Endothelial cell of umbilical vein (primary cell): ENCODE results near the gene POU2F3. TPM values are rescaled to one million over a fixed set of nuclear protein-coding genes. Genes with fewer than 3 reads are reported as not detected.

Source experiments
- BruUV-seq: library from RNA; stranded (reverse); fragments of 400-500 nt; replicated peaks from 2 replicates; lab custom pipeline; 2021; lab: Mats Ljungman, UMichigan
- CTCF ChIA-PET: fragments of 300-600, 350-600 bp; sonication (Branson Sonifier 250); formaldehyde crosslinking; loops from one replicate; lab custom pipeline; 2021; ENCODE audit warnings: antibody characterized with exemption, inconsistent platforms; lab: Charles Lee
- POLR2A ChIA-PET: fragments of 300-600, 350-600 bp; sonication (Branson Sonifier 250); formaldehyde crosslinking; loops from one replicate; lab custom pipeline; 2021; ENCODE audit warnings: antibody characterized with exemption, inconsistent platforms; lab: Charles Lee
- DNase-seq: peaks from one replicate; pipeline ENCODE4 v3.0.0-alpha.2; 2011; ENCODE audit warnings: low read depth, low spot score
- FAIRE-seq: peaks from 2 replicates; lab custom pipeline; 2011; peaks lifted over from hg19 to GRCh38; lab: Jason Lieb, UNC
- H2AFZ ChIP-seq: 2 replicates; pipeline ENCODE4 v1.6.0; 2012; ENCODE audit warnings: low read depth, low read length, control low read depth, inconsistent platforms
- H3K27ac ChIP-seq: 2 replicates; pipeline ENCODE4 v1.5.1; 2011; ENCODE audit warnings: low read depth, mild to moderate bottlenecking, control low read depth, low read length, moderate library complexity; ENCODE audit not compliant: insufficient read depth
- H3K27me3 ChIP-seq, 2 experiments: 2 replicates each; pipeline versions ENCODE4 v1.6.0 to v1.6.1; 2011; ENCODE audit warnings: low read length in 2 of 2, mixed read lengths in 1 of 2; ENCODE audit not compliant: control insufficient read depth in 2 of 2, insufficient read depth in 2 of 2
- H3K36me3 ChIP-seq, 2 experiments: 2 replicates in 1 of 2; 3 replicates in 1 of 2; pipeline ENCODE4 v1.5.1; 2011; ENCODE audit warnings: low read length in 2 of 2, mild to moderate bottlenecking in 1 of 2, moderate library complexity in 1 of 2; ENCODE audit not compliant: control insufficient read depth in 2 of 2, insufficient read depth in 2 of 2; ENCODE audit errors: extremely low read depth in 1 of 2
- H3K4me1 ChIP-seq: 3 replicates; pipeline ENCODE4 v1.5.1; 2011; ENCODE audit warnings: mild to moderate bottlenecking, low read length; ENCODE audit not compliant: control insufficient read depth, insufficient read depth; ENCODE audit errors: extremely low read depth
- H3K4me2 ChIP-seq: 2 replicates; pipeline ENCODE4 v1.6.1; 2011; ENCODE audit warnings: low read length, control low read depth, mixed read lengths; ENCODE audit not compliant: insufficient read depth
- H3K4me3 ChIP-seq, 3 experiments: fragments of 200-600 bp in 1 of 3; sonication (generic), shearing (Covaris generic) in 1 of 3; replicated peaks in 1 of 3; 2 replicates each; pipeline ENCODE4 v1.5.1; 2011 to 2016; ENCODE audit warnings: control low read depth in 3 of 3, low read length in 3 of 3, mild to moderate bottlenecking in 2 of 3, inconsistent platforms in 1 of 3, low read depth in 1 of 3, moderate library complexity in 1 of 3; ENCODE audit not compliant: insufficient read depth in 1 of 3
- H3K79me2 ChIP-seq: 2 replicates; pipeline ENCODE4 v1.6.0; 2012; ENCODE audit warnings: low read length, inconsistent platforms; ENCODE audit not compliant: control insufficient read depth, insufficient read depth
- H3K9ac ChIP-seq: replicated peaks from 2 replicates; pipeline ENCODE3; 2011; ENCODE audit warnings: low read length, control low read depth; ENCODE audit not compliant: insufficient read depth; ENCODE audit errors: extremely low read depth
- H3K9me1 ChIP-seq: replicated peaks from 3 replicates; pipeline ENCODE4 v1.6.0; 2011; ENCODE audit warnings: mild to moderate bottlenecking, low read length; ENCODE audit not compliant: control insufficient read depth, insufficient read depth; ENCODE audit errors: extremely low read depth
- H3K9me3 ChIP-seq: replicated peaks from 2 replicates; pipeline ENCODE4 v1.5.1; 2012; ENCODE audit warnings: low read length, inconsistent platforms; ENCODE audit not compliant: control insufficient read depth, insufficient read depth
- H4K20me1 ChIP-seq: replicated peaks from 2 replicates; pipeline ENCODE3; 2011; ENCODE audit warnings: mild to moderate bottlenecking, low read length; ENCODE audit not compliant: control insufficient read depth, insufficient read depth; ENCODE audit errors: extremely low read depth
- EZH2 ChIP-seq: IDR thresholded peaks from 2 replicates; pipeline ENCODE4 v1.6.1; 2012; ENCODE audit warnings: borderline replicate concordance, low read depth, mild to moderate bottlenecking, moderate library complexity, low read length, inconsistent platforms; ENCODE audit not compliant: severe bottlenecking
- FOS ChIP-seq: IDR thresholded peaks from 2 replicates; pipeline ENCODE4 v1.6.1; 2011; ENCODE audit warnings: mild to moderate bottlenecking, low read length, moderate library complexity, borderline replicate concordance; ENCODE audit not compliant: insufficient read depth
- GATA2 ChIP-seq: IDR thresholded peaks from 2 replicates; pipeline ENCODE4 v1.7.0; 2011; ENCODE audit warnings: low read depth, mild to moderate bottlenecking, moderate library complexity, mixed read lengths, low read length; ENCODE audit not compliant: insufficient read length, insufficient read depth
- JUN ChIP-seq: IDR thresholded peaks from 2 replicates; pipeline ENCODE4 v1.6.1; 2011; ENCODE audit warnings: borderline replicate concordance, low read depth; ENCODE audit not compliant: insufficient read length, insufficient read depth
- MAX ChIP-seq: IDR thresholded peaks from 2 replicates; pipeline ENCODE4 v1.6.1; 2011; ENCODE audit not compliant: insufficient read depth, insufficient read length
- MYC ChIP-seq: IDR thresholded peaks from one replicate; pipeline ENCODE4 v1.6.1; 2011; ENCODE audit warnings: mild to moderate bottlenecking, low read depth, low read length
- POLR2A ChIP-seq: IDR thresholded peaks from 2 replicates; pipeline ENCODE4 v1.6.1; 2012; ENCODE audit warnings: low read depth, mild to moderate bottlenecking, control low read depth, low read length
- POLR2AphosphoS5 ChIP-seq: IDR thresholded peaks from 2 replicates; pipeline ENCODE4 v1.6.1; 2012; ENCODE audit warnings: low read depth, mild to moderate bottlenecking, control low read depth, low read length, moderate library complexity; ENCODE audit not compliant: insufficient read depth
- dilution Hi-C: fragments of 300-500 bp; cut with MboI; formaldehyde crosslinking; loops from one replicate; pipeline ENCODE4 v1.15.0; 2019; ENCODE audit warnings: low sequenced_read_pairs; ENCODE audit not compliant: extremely low pct_ligation_motif_present
- intact Hi-C: fragments of 100-400 bp; cut with micrococcal nuclease; formaldehyde crosslinking; loops from one replicate; pipeline ENCODE4 v1.10.0; 2022
- polyA plus RNA-seq, 4 experiments: library from polyadenylated mRNA; depleted of rRNA in 3 of 4; stranded (reverse) in 3 of 4; unstranded in 1 of 4; fragments of >200 nt; gene quantifications; 2 replicates each; pipeline versions ENCODE4 v1.2.1 to v1.2.3, GENCODE V29; 2011 to 2012; ENCODE audit warnings: missing spikeins in 1 of 4
- total RNA-seq: library from RNA; stranded (reverse); gene quantifications from 2 replicates; pipeline ENCODE4 v1.2.3, GENCODE V29; 2021
- TF ChIP-seq, protein P1 (sequence below), 2 donors: IDR thresholded peaks; 1 replicate in 1 of 2; 2 replicates in 1 of 2; pipeline ENCODE4 v1.5.1; 2011; ENCODE audit warnings: low read length in 2 of 2, mild to moderate bottlenecking in 2 of 2, moderate library complexity in 2 of 2, control low read depth in 1 of 2, inconsistent platforms in 1 of 2, low read depth in 1 of 2; ENCODE audit not compliant: insufficient read depth in 1 of 2; ENCODE audit errors: extremely low read depth in 1 of 2

POU2F3 gene
- total and polyA plus RNA-seq, 2 donors (not counting 3 experiments of a cell fraction or from before 2014, with no cell fraction given): 0.06 TPM; not detected in 1

DNA sequence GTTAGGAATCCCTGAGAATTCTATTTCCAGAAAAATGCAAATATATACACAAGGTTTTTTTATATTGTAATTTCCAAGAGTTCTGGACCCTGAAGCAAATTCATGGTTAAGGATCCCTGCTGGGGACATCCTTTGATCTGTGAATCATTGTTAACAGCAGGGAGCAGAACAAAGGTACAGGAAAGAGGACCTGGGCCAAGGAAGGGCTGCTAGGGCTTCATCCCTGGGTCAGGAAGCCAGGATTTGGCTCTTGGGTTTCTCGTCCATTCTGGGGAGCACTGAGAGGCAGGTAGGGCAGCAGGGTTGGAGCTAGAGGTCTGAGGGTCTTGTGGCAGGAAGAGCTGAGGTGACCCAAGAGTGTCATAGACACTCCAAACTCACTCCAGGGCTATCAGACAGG, 39.3 kb upstream of the POU2F3 start:
- no TSS peak for BruUV-seq
- no peaks in the 10 kb centered on the region for H3K4me1 ChIP-seq
- no peak overlapping the region for H3K9ac ChIP-seq
- no peaks in the 10 kb centered on the region for H3K9me3 ChIP-seq
- no peak overlapping the region for H3K4me2 ChIP-seq
- POLR2A ChIA-PET: no interaction called here
- CTCF ChIA-PET: no interaction called here
- no peak for FAIRE-seq
- no peak overlapping the region for H3K27ac ChIP-seq
- H3K27me3 ChIP-seq: peaks cover 7 to 11% of the 10 kb centered on the region in 2 experiments
- no peaks in the 10 kb centered on the region for H4K20me1 ChIP-seq
- H3K36me3 ChIP-seq: no peaks in the 10 kb centered on the region
- H3K9me1 ChIP-seq: no peaks in the 10 kb centered on the region
- no peak overlapping the region for H2AFZ ChIP-seq
- H3K4me3 ChIP-seq: no peak overlapping the region
- no peak for DNase-seq
- TF ChIP-seq FOS (no peak), MAX (no peak), POLR2AphosphoS5 (no peak), MYC (no peak), EZH2 (no peak), JUN (no peak), GATA2 (no peak), POLR2A (no peak)
- TF ChIP-seq, protein P1, sequence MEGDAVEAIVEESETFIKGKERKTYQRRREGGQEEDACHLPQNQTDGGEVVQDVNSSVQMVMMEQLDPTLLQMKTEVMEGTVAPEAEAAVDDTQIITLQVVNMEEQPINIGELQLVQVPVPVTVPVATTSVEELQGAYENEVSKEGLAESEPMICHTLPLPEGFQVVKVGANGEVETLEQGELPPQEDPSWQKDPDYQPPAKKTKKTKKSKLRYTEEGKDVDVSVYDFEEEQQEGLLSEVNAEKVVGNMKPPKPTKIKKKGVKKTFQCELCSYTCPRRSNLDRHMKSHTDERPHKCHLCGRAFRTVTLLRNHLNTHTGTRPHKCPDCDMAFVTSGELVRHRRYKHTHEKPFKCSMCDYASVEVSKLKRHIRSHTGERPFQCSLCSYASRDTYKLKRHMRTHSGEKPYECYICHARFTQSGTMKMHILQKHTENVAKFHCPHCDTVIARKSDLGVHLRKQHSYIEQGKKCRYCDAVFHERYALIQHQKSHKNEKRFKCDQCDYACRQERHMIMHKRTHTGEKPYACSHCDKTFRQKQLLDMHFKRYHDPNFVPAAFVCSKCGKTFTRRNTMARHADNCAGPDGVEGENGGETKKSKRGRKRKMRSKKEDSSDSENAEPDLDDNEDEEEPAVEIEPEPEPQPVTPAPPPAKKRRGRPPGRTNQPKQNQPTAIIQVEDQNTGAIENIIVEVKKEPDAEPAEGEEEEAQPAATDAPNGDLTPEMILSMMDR (IDR thresholded peaks at IDR 0.05; ENCODE audit: extremely low read depth in 1 of 2, insufficient read depth in 1 of 2, low read depth in 1 of 2, low read length in 2 of 2): no peak
- dilution Hi-C loops: no loop called here
- intact Hi-C loops: no loop called here
- no peaks in the 10 kb centered on the region for H3K79me2 ChIP-seq
